Measurements from ENCODE around the gene LTBP3. TPM values are rescaled to one million over a fixed set of nuclear protein-coding genes. Genes with fewer than 3 reads are reported as not detected.
"Not testable (repeated sequence)": the region's sequence is repeated elsewhere in the genome, so short reads cannot be mapped to it uniquely, and the experiment has no call there.

Gene LTBP3
- total RNA-seq, 2 donors from 2014 or later, result 85.6 to 96.2 TPM

DNA sequence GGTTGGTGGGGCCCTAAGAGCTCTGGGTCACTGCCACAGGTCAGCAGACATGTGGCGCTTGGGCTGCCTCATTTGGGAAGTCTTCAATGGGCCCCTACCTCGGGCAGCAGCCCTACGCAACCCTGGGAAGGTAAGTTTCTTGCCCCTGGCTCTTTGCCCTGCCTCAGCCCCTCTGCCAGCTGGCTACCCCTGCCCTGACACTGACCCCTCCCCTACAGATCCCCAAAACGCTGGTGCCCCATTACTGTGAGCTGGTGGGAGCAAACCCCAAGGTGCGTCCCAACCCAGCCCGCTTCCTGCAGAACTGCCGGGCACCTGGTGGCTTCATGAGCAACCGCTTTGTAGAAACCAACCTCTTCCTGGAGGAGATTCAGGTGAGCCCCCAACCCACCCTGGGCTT is 31.4 kb downstream of the LTBP3 start:
- ATAC-seq, result no peak
- no peak for DNase-seq
- intact Hi-C loops (cut with DNase I), result no loop called here

GRCh38 chr11:65525546-65526480 is 32.3 kb downstream of the LTBP3 start:
- DNase-seq, result no peak
- intact Hi-C loops (cut with DNase I), result no loop called here
- no peak for ATAC-seq

DNA sequence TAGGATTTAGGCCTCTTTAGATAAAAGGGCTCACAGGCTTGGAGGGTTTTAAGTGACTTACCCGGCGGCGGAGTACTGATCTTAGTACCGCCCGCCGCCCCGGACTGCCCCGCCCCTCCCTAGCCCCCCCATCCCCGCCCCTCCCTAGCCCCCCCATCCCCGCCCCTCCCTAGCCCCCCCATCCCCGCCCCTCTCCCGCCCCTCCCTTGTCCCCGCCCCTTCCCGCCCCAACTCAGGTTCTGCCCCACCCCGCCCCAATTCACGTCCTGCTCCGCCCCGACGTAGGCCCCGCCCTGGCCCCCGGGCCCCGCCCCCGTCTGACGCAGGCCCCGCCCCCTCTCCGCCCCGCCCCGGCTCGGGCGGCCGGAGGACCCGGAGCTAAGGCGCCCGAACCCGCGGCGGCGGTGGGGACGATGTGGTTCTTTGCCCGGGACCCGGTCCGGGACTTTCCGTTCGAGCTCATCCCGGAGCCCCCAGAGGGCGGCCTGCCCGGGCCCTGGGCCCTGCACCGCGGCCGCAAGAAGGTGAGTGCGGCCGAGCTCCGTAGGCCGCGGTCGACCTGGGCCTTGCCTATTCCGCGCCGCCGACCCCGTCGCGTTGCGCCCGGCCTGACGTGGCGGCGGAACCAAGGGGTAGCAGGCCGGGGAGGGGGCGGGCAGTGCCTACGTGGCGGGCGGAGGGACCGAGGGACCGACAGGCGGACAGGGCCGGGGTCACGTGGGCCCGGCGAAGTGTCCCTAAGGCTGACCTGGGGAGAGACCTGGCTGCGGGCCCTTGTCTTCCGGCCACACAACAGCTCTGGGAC is 33.2 kb downstream of the LTBP3 start, which contains the start of gene SCYL1:
Gene SCYL1, plus strand, starts transcription at position 343 of the 805 bp plus-strand sequence. Its CDS starts 71 bp downstream, at position 414.
- DNase-seq (peak; percentile 84), ATAC-seq (peak; percentile 96 to 98)
- intact Hi-C loops (cut with DNase I), result no loop called here

- DNase-seq, result no peak
- intact Hi-C loops (cut with DNase I), result no loop called here
Observed at GRCh38 chr11:65524014-65524740, 34.0 kb downstream of the LTBP3 start.

GRCh38 chr11:65523631-65523968 is 34.6 kb downstream of the LTBP3 start:
- intact Hi-C loops (cut with DNase I), result not testable (repeated sequence)

More at GRCh38 chr11:65524014-65524740, 34.0 kb downstream of the LTBP3 start:
- peak; percentile 6 to 25 for ATAC-seq

GRCh38 chr11:65522718-65523630 is 35.2 kb downstream of the LTBP3 start:
- ATAC-seq; DNase-seq; intact Hi-C loops (cut with DNase I): not testable (repeated sequence)

More at GRCh38 chr11:65523631-65523968, 34.6 kb downstream of the LTBP3 start:
- DNase-seq, ATAC-seq: not testable (repeated sequence)

DNA sequence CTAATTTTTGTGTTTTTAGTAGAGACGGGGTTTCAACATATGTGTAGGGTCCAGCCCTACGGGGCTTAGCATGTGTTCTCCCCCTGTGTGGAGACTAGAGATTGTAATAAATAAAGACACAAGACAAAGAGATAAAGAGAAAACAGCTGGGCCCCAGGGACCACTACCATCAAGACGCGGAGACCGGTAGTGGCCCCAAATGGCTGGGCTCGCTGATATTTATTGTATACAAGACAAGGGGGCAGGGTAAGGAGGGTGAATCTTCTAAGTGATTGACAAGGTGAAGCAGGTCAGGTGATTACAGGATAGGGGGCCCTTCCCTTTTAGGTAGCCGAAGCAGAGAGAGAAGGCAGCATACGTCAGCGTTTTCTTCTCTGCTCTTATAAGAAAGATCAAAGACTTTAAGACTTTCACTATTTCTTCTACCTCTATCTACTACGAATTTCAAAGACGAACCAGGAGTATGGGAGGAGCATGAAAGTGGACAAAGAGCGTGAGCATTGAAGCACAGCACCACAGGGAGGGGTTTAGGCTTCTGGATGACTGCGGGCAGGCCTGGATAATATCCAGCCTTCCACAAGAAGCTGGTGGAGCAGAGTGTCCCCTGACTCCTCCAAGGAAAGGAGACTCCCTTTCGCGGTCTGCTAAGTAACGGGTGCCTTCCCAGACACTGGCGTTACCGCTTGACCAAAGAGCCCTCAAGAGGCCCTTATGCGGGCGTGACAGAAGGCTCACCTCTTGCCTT is 36.2 kb downstream of the LTBP3 start:
- ATAC-seq; DNase-seq; intact Hi-C loops (cut with DNase I): not testable (repeated sequence)

GRCh38 chr11:65518941-65519549 is 39.1 kb downstream of the LTBP3 start:
- DNase-seq; ATAC-seq; intact Hi-C loops (cut with DNase I): not testable (repeated sequence)

GRCh38 chr11:65516135-65516968 is 41.8 kb downstream of the LTBP3 start:
- intact Hi-C loops (cut with DNase I), result no loop called here
- ATAC-seq (peak in 1 of 2 donors; percentile 19), DNase-seq (no peak)

DNA sequence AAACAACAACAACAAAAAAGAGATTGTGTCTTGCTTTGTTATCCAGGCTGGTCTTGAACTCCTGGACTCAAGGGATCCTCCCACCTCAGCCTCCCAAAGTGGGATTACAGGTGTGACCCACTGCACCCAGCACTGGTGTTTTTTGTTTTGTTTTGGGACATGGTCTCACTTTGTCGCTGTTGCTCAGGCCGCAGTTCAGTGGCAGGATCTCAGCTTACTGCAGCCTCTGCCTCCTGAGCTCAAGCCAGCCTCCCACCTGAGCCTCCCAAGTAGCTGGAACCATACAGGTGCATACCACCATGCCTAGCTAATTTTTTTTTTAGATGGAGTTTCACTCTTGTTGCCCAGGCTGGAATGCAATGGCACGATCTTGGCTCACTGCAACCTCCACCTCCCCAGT is 45.8 kb downstream of the LTBP3 start:
- intact Hi-C loops (cut with DNase I), result loop anchor here (5.0 kb wide), 2 partner anchors 130 to 145 kb away; partner anchors contain the start of gene SLC25A45 (in 1 of the 2)
- DNase-seq, result not testable (repeated sequence)

GRCh38 chr11:65506772-65507505 is 51.2 kb downstream of the LTBP3 start:
- DNase-seq (peak; percentile 39), ATAC-seq (peak; percentile 19 to 42)
- intact Hi-C loops (cut with DNase I), result loop anchor here in 1 of 2 donors (5.0 kb wide), 1 partner anchor 90 kb away; no protein-coding TSS in a partner anchor

More for the DNA sequence above, 45.8 kb downstream of the LTBP3 start:
- ATAC-seq, result not testable (repeated sequence)

DNA sequence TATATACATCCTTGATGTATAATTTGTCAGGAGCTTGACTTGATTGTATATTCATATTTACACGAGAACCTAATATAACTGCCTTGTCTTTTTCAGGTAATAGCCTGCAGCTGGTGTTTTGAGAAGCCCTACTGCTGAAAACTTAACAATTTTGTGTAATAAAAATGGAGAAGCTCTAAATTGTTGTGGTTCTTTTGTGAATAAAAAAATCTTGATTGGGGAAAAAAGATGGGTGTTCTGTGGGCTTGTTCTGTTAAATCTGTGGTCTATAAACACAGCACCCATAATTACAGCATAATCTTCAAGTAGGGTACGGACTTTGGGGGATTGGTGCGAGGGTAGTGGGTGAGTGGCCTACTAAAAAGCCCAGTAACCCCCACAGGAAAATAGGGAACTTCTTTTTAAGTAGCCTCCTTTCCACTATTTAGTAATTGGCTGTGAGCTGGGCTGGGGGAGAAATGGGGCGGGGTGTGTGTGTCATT is 51.8 kb downstream of the LTBP3 start:
- intact Hi-C loops (cut with DNase I), result loop anchor here in 1 of 2 donors (5.0 kb wide), 1 partner anchor 89 kb away; no protein-coding TSS in a partner anchor
- ATAC-seq (no peak), DNase-seq (no peak)

DNA sequence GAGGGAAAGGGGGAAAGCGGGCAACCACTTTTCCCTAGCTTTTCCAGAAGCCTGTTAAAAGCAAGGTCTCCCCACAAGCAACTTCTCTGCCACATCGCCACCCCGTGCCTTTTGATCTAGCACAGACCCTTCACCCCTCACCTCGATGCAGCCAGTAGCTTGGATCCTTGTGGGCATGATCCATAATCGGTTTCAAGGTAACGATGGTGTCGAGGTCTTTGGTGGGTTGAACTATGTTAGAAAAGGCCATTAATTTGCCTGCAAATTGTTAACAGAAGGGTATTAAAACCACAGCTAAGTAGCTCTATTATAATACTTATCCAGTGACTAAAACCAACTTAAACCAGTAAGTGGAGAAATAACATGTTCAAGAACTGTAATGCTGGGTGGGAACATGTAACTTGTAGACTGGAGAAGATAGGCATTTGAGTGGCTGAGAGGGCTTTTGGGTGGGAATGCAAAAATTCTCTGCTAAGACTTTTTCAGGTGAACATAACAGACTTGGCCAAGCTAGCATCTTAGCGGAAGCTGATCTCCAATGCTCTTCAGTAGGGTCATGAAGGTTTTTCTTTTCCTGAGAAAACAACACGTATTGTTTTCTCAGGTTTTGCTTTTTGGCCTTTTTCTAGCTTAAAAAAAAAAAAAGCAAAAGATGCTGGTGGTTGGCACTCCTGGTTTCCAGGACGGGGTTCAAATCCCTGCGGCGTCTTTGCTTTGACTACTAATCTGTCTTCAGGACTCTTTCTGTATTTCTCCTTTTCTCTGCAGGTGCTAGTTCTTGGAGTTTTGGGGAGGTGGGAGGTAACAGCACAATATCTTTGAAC is 52.5 kb downstream of the LTBP3 start:
- DNase-seq, result peak; percentile 18
- intact Hi-C loops (cut with DNase I), result loop anchor here in 1 of 2 donors (2.0 to 5.0 kb wide), 2 partner anchors 79 to 88 kb away; no protein-coding TSS in a partner anchor
- ATAC-seq, result no peak
